Muscle layer of duodenum (tissue), 2 donors: ENCODE measurements around the gene LDLRAD4.
A peak's percentile ranks its signal among the peaks of the same experiment; 100 is the strongest.

ENCODE experiments used
- H3K27ac ChIP-seq: one replicate; pipeline ENCODE4 v1.7.0; 2013; ENCODE audit warnings: mild to moderate bottlenecking, low read length
- H3K27me3 ChIP-seq: one replicate; pipeline ENCODE4 v1.7.0; 2013; ENCODE audit warnings: low read depth, mild to moderate bottlenecking, control low read depth, low read length
- H3K36me3 ChIP-seq, 2 donors: one replicate each; pipeline ENCODE4 v1.7.0; 2013; ENCODE audit warnings: low read length in 2 of 2, control low read depth in 1 of 2, mild to moderate bottlenecking in 1 of 2; ENCODE audit not compliant: insufficient read depth in 2 of 2, control insufficient read depth in 1 of 2
- H3K4me1 ChIP-seq, 2 donors: one replicate each; pipeline ENCODE4 v1.7.0; 2013; ENCODE audit warnings: low read length in 2 of 2, mild to moderate bottlenecking in 2 of 2, control low read depth in 1 of 2, moderate library complexity in 1 of 2; ENCODE audit not compliant: insufficient read depth in 2 of 2, control insufficient read depth in 1 of 2
- H3K4me3 ChIP-seq, 2 donors: one replicate each; pipeline ENCODE4 v1.7.0; 2013; ENCODE audit warnings: low read length in 2 of 2, low read depth in 1 of 2, mild to moderate bottlenecking in 1 of 2
- H3K9me3 ChIP-seq, 2 donors: one replicate each; pipeline ENCODE4 v1.7.0; 2013; ENCODE audit warnings: low read length in 2 of 2, control low read depth in 1 of 2, mild to moderate bottlenecking in 1 of 2; ENCODE audit not compliant: control insufficient read depth in 1 of 2
- donor health status: healthy.

The LDLRAD4 gene

GRCh38 chr18:13612196-13612997 lies 393.8 kb downstream of the LDLRAD4 start:
- Histone ChIP-seq H3K27me3 (no peaks in the 10 kb centered on the region), H3K4me1 (peaks cover 0 to 22% of the 10 kb centered on the region in 2 donors), H3K27ac (peak overlapping the region; percentile 79), H3K4me3 (peak overlapping the region; percentile 62 to 69), H3K9me3 (no peaks in the 10 kb centered on the region), H3K36me3 (no peaks in the 10 kb centered on the region)

GRCh38 chr18:13613099-13613498 lies 394.5 kb downstream of the LDLRAD4 start:
- no peak overlapping the region for H3K27ac ChIP-seq
- H3K36me3 ChIP-seq = no peaks in the 10 kb centered on the region
- no peaks in the 10 kb centered on the region for H3K9me3 ChIP-seq
- H3K4me1 ChIP-seq = peaks cover 0 to 22% of the 10 kb centered on the region in 2 donors
- no peaks in the 10 kb centered on the region for H3K27me3 ChIP-seq
- peak overlapping the region; percentile 18 to 62 for H3K4me3 ChIP-seq

GRCh38 chr18:13613591-13614501 lies 395.3 kb downstream of the LDLRAD4 start:
- Histone ChIP-seq H3K4me1 (peaks cover 0 to 23% of the 10 kb centered on the region in 2 donors), H3K27me3 (no peaks in the 10 kb centered on the region), H3K4me3 (no peak overlapping the region), H3K9me3 (no peaks in the 10 kb centered on the region), H3K27ac (no peak overlapping the region), H3K36me3 (no peaks in the 10 kb centered on the region)

GRCh38 chr18:13614641-13615288 lies 396.2 kb downstream of the LDLRAD4 start:
- H3K27me3 ChIP-seq = no peaks in the 10 kb centered on the region
- no peak overlapping the region for H3K4me3 ChIP-seq

DNA sequence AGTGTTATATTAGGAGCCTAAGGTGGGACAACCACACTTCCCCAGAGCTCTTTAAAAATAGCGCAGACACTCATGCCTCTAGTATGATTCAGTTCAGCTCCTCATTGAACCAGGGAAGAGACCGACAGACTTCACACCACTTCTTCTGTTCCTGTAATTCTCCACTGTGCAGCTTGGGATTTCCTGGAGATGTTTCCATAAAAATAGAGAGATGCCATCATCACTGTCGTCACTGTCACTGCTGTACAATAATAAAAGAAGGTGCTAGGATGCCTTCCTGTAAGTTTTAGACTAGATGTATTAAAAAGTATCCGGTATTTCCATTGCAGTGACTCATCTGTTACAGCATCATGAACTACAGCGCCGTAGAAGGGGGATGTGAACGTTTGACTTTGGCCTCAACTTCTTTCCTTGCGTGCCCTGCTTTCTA lies 396.9 kb downstream of the LDLRAD4 start:
- H3K27ac ChIP-seq = no peak overlapping the region
- peaks cover 0 to 24% of the 10 kb centered on the region in 2 donors for H3K4me1 ChIP-seq
- H3K36me3 ChIP-seq = no peaks in the 10 kb centered on the region
- H3K9me3 ChIP-seq = no peaks in the 10 kb centered on the region
- no peaks in the 10 kb centered on the region for H3K27me3 ChIP-seq
- H3K4me3 ChIP-seq = no peak overlapping the region

More at GRCh38 chr18:13614641-13615288, 396.2 kb downstream of the LDLRAD4 start:
- Histone ChIP-seq H3K36me3 (no peaks in the 10 kb centered on the region), H3K4me1 (peaks cover 0 to 26% of the 10 kb centered on the region in 2 donors), H3K27ac (peak overlapping the region; percentile 7), H3K9me3 (no peaks in the 10 kb centered on the region)

GRCh38 chr18:13616041-13616440 lies 397.5 kb downstream of the LDLRAD4 start:
- no peaks in the 10 kb centered on the region for H3K9me3 ChIP-seq
- no peak overlapping the region for H3K27ac ChIP-seq
- peaks cover 0 to 22% of the 10 kb centered on the region in 2 donors for H3K4me1 ChIP-seq
- H3K4me3 ChIP-seq = no peak overlapping the region
- H3K36me3 ChIP-seq = no peaks in the 10 kb centered on the region
- no peaks in the 10 kb centered on the region for H3K27me3 ChIP-seq

DNA sequence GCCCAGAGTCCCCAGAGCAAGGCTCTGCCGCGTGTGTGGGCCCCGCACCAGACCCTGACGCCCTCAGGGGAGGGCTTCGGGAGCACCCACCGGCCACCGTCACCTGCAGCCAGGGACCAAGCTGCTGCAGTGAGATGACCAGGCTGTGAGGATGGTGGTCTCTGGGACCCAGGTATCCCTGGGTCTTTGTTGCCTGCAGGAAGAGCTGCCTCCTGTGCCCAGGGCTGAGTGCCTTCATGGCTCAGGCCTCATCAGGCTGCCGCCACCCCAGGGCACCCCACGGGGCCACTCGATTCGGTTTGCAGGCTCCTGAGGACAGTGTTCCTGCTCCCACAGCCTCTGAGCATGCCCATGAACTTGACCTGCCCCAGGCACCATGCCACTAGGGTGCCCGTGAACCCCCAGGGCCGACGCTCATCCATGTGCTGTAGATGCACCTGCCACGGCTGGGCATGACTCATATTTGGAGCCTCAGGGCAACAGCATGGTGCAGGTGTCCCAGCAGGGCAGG lies 398.0 kb downstream of the LDLRAD4 start:
- Histone ChIP-seq H3K27me3 (no peaks in the 10 kb centered on the region), H3K4me1 (peaks cover 0 to 22% of the 10 kb centered on the region in 2 donors), H3K4me3 (no peak overlapping the region), H3K9me3 (no peaks in the 10 kb centered on the region), H3K27ac (no peak overlapping the region), H3K36me3 (no peaks in the 10 kb centered on the region)

- Histone ChIP-seq H3K4me1 (peaks cover 0 to 14% of the 10 kb centered on the region in 2 donors), H3K36me3 (peaks cover 0 to 6% of the 10 kb centered on the region in 2 donors), H3K4me3 (no peak overlapping the region), H3K27me3 (no peaks in the 10 kb centered on the region), H3K27ac (no peak overlapping the region), H3K9me3 (no peaks in the 10 kb centered on the region)
Measured at GRCh38 chr18:13617826-13618515, 399.4 kb downstream of the LDLRAD4 start.

- Histone ChIP-seq H3K4me3 (no peak overlapping the region), H3K36me3 (peaks cover 0 to 6% of the 10 kb centered on the region in 2 donors), H3K9me3 (no peaks in the 10 kb centered on the region), H3K27ac (no peak overlapping the region), H3K27me3 (no peaks in the 10 kb centered on the region), H3K4me1 (peaks cover 0 to 7% of the 10 kb centered on the region in 2 donors)
Measured at GRCh38 chr18:13618760-13619438, 400.3 kb downstream of the LDLRAD4 start.
